A549 treated with CORT108297 at 1 μM for 4 hours (cell line): ENCODE data around the gene ALKBH7. TPM values are rescaled to one million over a fixed set of nuclear protein-coding genes. Genes with fewer than 3 reads are reported as not detected.

ENCODE experiments used
- total RNA-seq: library from RNA; stranded (reverse); fragments of 200-300 nt; extraction: Qiagen RNA extraction; gene quantifications from 5 replicates; pipeline ENCODE4 v1.2.3, GENCODE V29; 2022

Gene ALKBH7
- total RNA-seq, result 18.1 to 41.6 TPM (median 36.6 TPM) in 5 replicates

GRCh38 chr19:6372594-6373095 lies at the start of gene ALKBH7:
ALKBH7 (plus strand) TSS chr19:6372794; CDS start chr19:6372821, 27 bp downstream.

GRCh38 chr19:6333439-6333838 lies 39.2 kb upstream of the ALKBH7 start, which contains the start of gene ACER1:
ACER1 (minus strand) TSS chr19:6333612; CDS start chr19:6333551, 61 bp downstream.

GRCh38 chr19:6375411-6376010 lies 2.9 kb downstream of the ALKBH7 start, which contains the start of gene PSPN:
PSPN (minus strand) TSS chr19:6375933; CDS start chr19:6375849, 84 bp downstream.

GRCh38 chr19:6393074-6393982 lies 20.7 kb downstream of the ALKBH7 start, which contains the start of gene GTF2F1:
GTF2F1 (minus strand) TSS chr19:6393164; CDS start chr19:6392995, 169 bp downstream.

GRCh38 chr19:6424195-6424938 lies 51.8 kb downstream of the ALKBH7 start, which contains the start of gene KHSRP:
KHSRP (minus strand) TSS chr19:6424811; CDS start chr19:6424701, 110 bp downstream.

Other genes starting within 250 kb of the ALKBH7 start
- not detected in 5 replicates for gene ACSBG2, start 237.1 kb upstream of the ALKBH7 start, total RNA-seq
- 16.0 to 23.8 TPM (median 21.7 TPM) in 5 replicates for gene MLLT1, start 92.8 kb upstream of the ALKBH7 start, total RNA-seq
- not detected in 5 replicates for gene ACER1, start 39.2 kb upstream of the ALKBH7 start, total RNA-seq
- gene CLPP, start 11.3 kb upstream of the ALKBH7 start, total RNA-seq, result 46.1 to 75.9 TPM (median 70.6 TPM) in 5 replicates
- 0.65 to 1.0 TPM (median 0.76 TPM) in 5 replicates for gene PSPN, start 3.1 kb downstream of the ALKBH7 start, total RNA-seq
- gene GTF2F1, start 20.4 kb downstream of the ALKBH7 start, total RNA-seq, result 57.1 to 59.8 TPM (median 58.7 TPM) in 5 replicates
- 192 to 210 TPM (median 205 TPM) in 5 replicates for gene KHSRP, start 52.0 kb downstream of the ALKBH7 start, total RNA-seq
- 0.09 to 0.17 TPM (median 0.15 TPM) in 4 of 5 replicates, not detected in the other for gene SLC25A41, start 61.0 kb downstream of the ALKBH7 start, total RNA-seq
- gene SLC25A23, start 87.0 kb downstream of the ALKBH7 start, total RNA-seq, result 15.2 to 20.3 TPM (median 18.4 TPM) in 5 replicates
- gene CRB3, start 91.5 kb downstream of the ALKBH7 start, total RNA-seq, result 3.0 to 6.1 TPM (median 5.2 TPM) in 5 replicates
- gene DENND1C, start 109.0 kb downstream of the ALKBH7 start, total RNA-seq, result 0.07 to 0.28 TPM (median 0.22 TPM) in 5 replicates
- gene TUBB4A, start 129.5 kb downstream of the ALKBH7 start, total RNA-seq, result 4.6 to 6.8 TPM (median 6.4 TPM) in 5 replicates
- gene TNFSF9, start 158.2 kb downstream of the ALKBH7 start, total RNA-seq, result 4.5 to 7.0 TPM (median 6.3 TPM) in 5 replicates
- 13.2 to 28.7 TPM (median 26.0 TPM) in 5 replicates for gene CD70, start 218.4 kb downstream of the ALKBH7 start, total RNA-seq